Sigmoid colon (tissue), 4 donors: ENCODE measurements around the gene RNF166.

ENCODE experiments used
- EP300 ChIP-seq, 4 donors: sonication (generic); formaldehyde crosslinking; IDR thresholded peaks; one replicate each; pipeline ENCODE4 v1.6.1; 2017; ENCODE audit warnings: antibody characterized with exemption in 4 of 4
- POLR2A ChIP-seq, 2 donors: fragments of 450-650 bp; IDR thresholded peaks; one replicate each; pipeline ENCODE4 v1.6.1; 2016; ENCODE audit warnings: antibody characterized with exemption in 2 of 2, mild to moderate bottlenecking in 2 of 2, moderate library complexity in 2 of 2
- POLR2AphosphoS5 ChIP-seq, 4 donors: sonication (generic); formaldehyde crosslinking; IDR thresholded peaks; one replicate each; pipeline ENCODE4 v1.6.1; 2017; ENCODE audit warnings: antibody characterized with exemption in 4 of 4
- TF ChIP-seq, protein P1 (sequence below), 4 experiments: fragments of 450-650 bp in 3 of 4; fragments of 200-600 bp in 1 of 4; IDR thresholded peaks; one replicate each; pipeline ENCODE4 v1.5.1; 2016 to 2019; ENCODE audit warnings: antibody characterized with exemption in 4 of 4, mild to moderate bottlenecking in 3 of 4, moderate library complexity in 2 of 4

GRCh38 chr16:88655733-88656281, 50.4 kb downstream of the RNF166 start:
- TF ChIP-seq, protein P1, sequence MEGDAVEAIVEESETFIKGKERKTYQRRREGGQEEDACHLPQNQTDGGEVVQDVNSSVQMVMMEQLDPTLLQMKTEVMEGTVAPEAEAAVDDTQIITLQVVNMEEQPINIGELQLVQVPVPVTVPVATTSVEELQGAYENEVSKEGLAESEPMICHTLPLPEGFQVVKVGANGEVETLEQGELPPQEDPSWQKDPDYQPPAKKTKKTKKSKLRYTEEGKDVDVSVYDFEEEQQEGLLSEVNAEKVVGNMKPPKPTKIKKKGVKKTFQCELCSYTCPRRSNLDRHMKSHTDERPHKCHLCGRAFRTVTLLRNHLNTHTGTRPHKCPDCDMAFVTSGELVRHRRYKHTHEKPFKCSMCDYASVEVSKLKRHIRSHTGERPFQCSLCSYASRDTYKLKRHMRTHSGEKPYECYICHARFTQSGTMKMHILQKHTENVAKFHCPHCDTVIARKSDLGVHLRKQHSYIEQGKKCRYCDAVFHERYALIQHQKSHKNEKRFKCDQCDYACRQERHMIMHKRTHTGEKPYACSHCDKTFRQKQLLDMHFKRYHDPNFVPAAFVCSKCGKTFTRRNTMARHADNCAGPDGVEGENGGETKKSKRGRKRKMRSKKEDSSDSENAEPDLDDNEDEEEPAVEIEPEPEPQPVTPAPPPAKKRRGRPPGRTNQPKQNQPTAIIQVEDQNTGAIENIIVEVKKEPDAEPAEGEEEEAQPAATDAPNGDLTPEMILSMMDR (IDR thresholded peaks at IDR 0.05), result no peak
- no peak for TF ChIP-seq POLR2AphosphoS5 (IDR thresholded peaks at IDR 0.05)
- no peak for TF ChIP-seq POLR2A (IDR thresholded peaks at IDR 0.05)
- no peak for TF ChIP-seq EP300 (IDR thresholded peaks at IDR 0.05)
